Motor neuron (in vitro differentiated cells): Measurements from ENCODE around the gene HEY2. TPM values are rescaled to one million over a fixed set of nuclear protein-coding genes. Genes with fewer than 3 reads are reported as not detected.

Experiments used
- ATAC-seq, 8 experiments: fragments of 200-7000 bp; cut with Tn5 transposase; replicated peaks in 6 of 8; 2 replicates each; pipeline ENCODE4 v1.8.0; 2021; ENCODE audit warnings: mild to moderate bottlenecking in 8 of 8, moderate library complexity in 8 of 8
- H3K27ac ChIP-seq, 2 donors: fragments of 250-450 bp; sonication (Bioruptor Pico); 2 replicates each; pipeline ENCODE4 v1.9.0; 2021; ENCODE audit warnings: antibody characterized with exemption in 2 of 2, mild to moderate bottlenecking in 2 of 2, moderate library complexity in 1 of 2
- H3K4me1 ChIP-seq, 2 donors: fragments of 250-450 bp; sonication (Bioruptor Pico); replicated peaks in 1 of 2; 2 replicates each; pipeline ENCODE4 v1.6.1; 2021; ENCODE audit warnings: antibody characterized with exemption in 2 of 2, mild to moderate bottlenecking in 2 of 2, moderate library complexity in 1 of 2
- H3K4me3 ChIP-seq, 5 donors: fragments of 250-450 bp; sonication (Bioruptor Pico); 2 replicates each; pipeline ENCODE4 v1.9.0; 2021; ENCODE audit warnings: antibody characterized with exemption in 5 of 5, mild to moderate bottlenecking in 5 of 5, moderate library complexity in 4 of 5
- WGBS, 10 experiments: fragments of 450-650 bp; shearing (Covaris generic); methylation state at CpG; one replicate each; pipeline ENCODE4 v1.0.0; 2022; 5-methylcytosine and 5-hydroxymethylcytosine counted together
- in situ Hi-C, 9 experiments: fragments of 400-800 bp; cut with MboI; loops; one replicate each; pipeline ENCODE4 v1.15.0; 2021; ENCODE audit warnings: low sequenced_read_pairs in 9 of 9, low pct_unique_long_range_greater_than_20kb in 2 of 9; ENCODE audit not compliant: unreplicated experiment in 9 of 9
- total RNA-seq, 8 experiments: library from RNA; unstranded; fragments of 300-600 nt; gene quantifications; 2 replicates each; pipeline versions ENCODE4 v1.2.3 to v1.2.4, GENCODE V29; 2022

Gene HEY2
- total RNA-seq, 8 experiments from 2014 or later: 0.18 to 12.6 (median 6.2) TPM; not detected in 1

- Histone ChIP-seq H3K27ac (peak overlapping the region; percentile 19 to 61), H3K4me1 (peaks cover 5 to 15% of the 10 kb centered on the region in 2 donors), H3K4me3 (peak overlapping the region; percentile 61 to 80 (median 66))
- 0 to 7% (median 0%) methylated on average over 1 to 13 of the region's 76 CpGs; no CpG with 5 or more reads in 3 of the 10 experiments for WGBS, 10 experiments
- in situ Hi-C loops: no loop called here
- ATAC-seq: peak in 3 of 8 experiments; percentile 1 to 8 (median 2)
Observed at GRCh38 chr6:125747589-125748405, 1.6 kb upstream of the HEY2 start.

DNA sequence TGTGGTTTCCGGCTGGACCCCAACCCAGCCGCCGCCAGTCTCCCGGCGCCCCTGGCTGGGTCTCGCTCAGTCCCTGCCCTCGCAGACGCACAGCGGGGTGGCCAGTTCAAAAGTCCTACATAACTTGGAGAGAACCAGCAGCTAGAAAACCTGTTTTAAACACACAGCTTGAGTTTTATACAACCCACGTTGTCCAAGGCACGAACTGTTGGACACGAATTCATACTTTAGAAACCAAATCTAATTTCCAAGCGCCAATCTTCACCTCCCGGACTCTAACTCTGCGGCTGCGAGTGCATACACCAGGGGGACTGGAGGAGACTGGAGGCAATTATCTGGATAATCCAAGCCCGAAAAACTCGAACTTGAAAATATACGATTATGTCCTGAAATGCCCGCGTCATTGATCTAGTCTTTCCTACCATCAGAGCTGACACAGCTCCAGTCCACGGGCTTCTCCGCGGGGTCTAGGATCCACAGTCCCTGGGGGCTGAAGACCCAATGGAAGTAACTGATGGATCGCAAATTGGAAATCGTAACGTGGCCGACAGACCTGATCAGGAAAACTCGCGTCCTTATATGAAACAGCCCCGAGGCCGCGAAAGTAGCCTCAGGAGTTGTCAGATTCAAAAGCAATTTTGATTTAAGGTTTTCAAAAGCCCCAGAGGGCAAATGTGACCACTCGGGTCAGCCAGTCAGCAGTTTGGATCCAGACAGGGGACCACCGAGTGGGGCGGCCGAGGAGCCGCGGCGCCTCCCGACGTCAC is 843 bp upstream of the HEY2 start:
- peak in 2 of 8 experiments; percentile 1 to 6 for ATAC-seq
- Histone ChIP-seq H3K4me3 (peak overlapping the region; percentile 61 to 80 (median 66)), H3K4me1 (peaks cover 5 to 18% of the 10 kb centered on the region in 2 donors), H3K27ac (peak overlapping the region; percentile 19 to 61)
- in situ Hi-C loops: no loop called here
- WGBS, 10 experiments: 0 to 10% (median 2%) methylated on average over 6 to 36 of the region's 42 CpGs; no CpG with 5 or more reads in 2 of the 10 experiments

GRCh38 chr6:125749865-125750691 is 646 bp downstream of the HEY2 start:
- 0 to 41% (median 4%) methylated on average over 2 to 25 of the region's 35 CpGs for WGBS, 10 experiments
- H3K4me1 ChIP-seq: peaks cover 13 to 25% of the 10 kb centered on the region in 2 donors
- peak overlapping the region; percentile 26 to 33 for H3K27ac ChIP-seq
- H3K4me3 ChIP-seq: peak overlapping the region; percentile 61 to 80 (median 66)
- peak in 5 of 8 experiments; percentile 23 to 33 (median 26) for ATAC-seq
- in situ Hi-C loops: loop anchor here in 5 of 9 experiments (10.0 to 25.0 kb wide), 3 partner anchors 188 to 888 kb away; no protein-coding TSS in a partner anchor

GRCh38 chr6:125750692-125751333 is 1.4 kb downstream of the HEY2 start:
- in situ Hi-C loops: loop anchor here in 5 of 9 experiments (10.0 to 25.0 kb wide), 3 partner anchors 189 to 889 kb away; no protein-coding TSS in a partner anchor
- H3K4me3 ChIP-seq: peak overlapping the region; percentile 61 to 80 (median 66)
- WGBS, 10 experiments: 0 to 67% (median 12%) methylated on average over 1 to 4 of the region's 4 CpGs
- H3K4me1 ChIP-seq: peaks cover 8 to 22% of the 10 kb centered on the region in 2 donors
- ATAC-seq: no peak
- H3K27ac ChIP-seq: no peak overlapping the region

- Histone ChIP-seq H3K4me1 (peaks cover 8 to 16% of the 10 kb centered on the region in 2 donors), H3K27ac (no peak overlapping the region), H3K4me3 (peak overlapping the region; percentile 12 to 67 (median 61))
- in situ Hi-C loops: loop anchor here in 5 of 9 experiments (10.0 to 25.0 kb wide), 3 partner anchors 189 to 889 kb away; no protein-coding TSS in a partner anchor
- no peak for ATAC-seq
- 19 to 92% (median 45%) methylated on average over 3 to 6 of the region's 6 CpGs for WGBS, 10 experiments
Observed at GRCh38 chr6:125751334-125751916, 2.0 kb downstream of the HEY2 start.

- H3K4me1 ChIP-seq: peaks cover 8 to 16% of the 10 kb centered on the region in 2 donors
- in situ Hi-C loops: loop anchor here in 5 of 9 experiments (10.0 to 25.0 kb wide), 3 partner anchors 190 to 890 kb away; no protein-coding TSS in a partner anchor
- H3K4me3 ChIP-seq: no peak overlapping the region
- ATAC-seq: no peak
- WGBS, 10 experiments: 38 to 100% (median 72%) methylated on average over 1 to 2 of the region's 2 CpGs
- no peak overlapping the region for H3K27ac ChIP-seq
Observed at GRCh38 chr6:125752773-125753172, 3.3 kb downstream of the HEY2 start.

GRCh38 chr6:125753218-125753936 is 3.9 kb downstream of the HEY2 start:
- no peak overlapping the region for H3K4me3 ChIP-seq
- in situ Hi-C loops: loop anchor here in 5 of 9 experiments (10.0 to 25.0 kb wide), 3 partner anchors 191 to 891 kb away; no protein-coding TSS in a partner anchor
- ATAC-seq: no peak
- peaks cover 8 to 15% of the 10 kb centered on the region in 2 donors for H3K4me1 ChIP-seq
- WGBS, 10 experiments: 0 to 55% (median 36%) methylated on average over 1 to 5 of the region's 5 CpGs
- H3K27ac ChIP-seq: no peak overlapping the region

DNA sequence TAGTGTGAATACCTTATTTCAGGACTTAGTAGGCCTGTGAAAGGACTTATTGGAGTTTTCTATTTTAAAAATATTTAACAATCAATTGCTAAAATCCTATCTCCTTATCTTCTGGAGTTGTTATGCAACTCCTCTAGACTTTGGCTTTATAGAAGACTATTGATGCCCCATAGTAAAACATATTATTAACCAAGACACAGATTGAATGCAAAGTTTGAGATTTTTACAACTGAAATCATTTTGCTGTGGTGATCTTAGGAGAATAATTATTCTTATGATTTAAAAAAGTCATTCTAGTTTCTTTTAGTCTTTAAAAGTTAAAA is 4.5 kb downstream of the HEY2 start:
- Histone ChIP-seq H3K27ac (no peak overlapping the region), H3K4me3 (no peak overlapping the region), H3K4me1 (peaks cover 8 to 12% of the 10 kb centered on the region in 2 donors)
- in situ Hi-C loops: loop anchor here in 5 of 9 experiments (10.0 to 25.0 kb wide), 3 partner anchors 192 to 892 kb away; no protein-coding TSS in a partner anchor
- ATAC-seq: no peak

GRCh38 chr6:125754566-125754965 is 5.1 kb downstream of the HEY2 start:
- Histone ChIP-seq H3K27ac (no peak overlapping the region), H3K4me1 (peaks cover 8 to 12% of the 10 kb centered on the region in 2 donors), H3K4me3 (no peak overlapping the region)
- peak in 1 of 8 experiments; percentile 18 for ATAC-seq
- 20 to 100% (median 55%) methylated on average over 1 to 2 of the region's 2 CpGs for WGBS, 10 experiments
- in situ Hi-C loops: loop anchor here in 5 of 9 experiments (10.0 to 25.0 kb wide), 3 partner anchors 192 to 892 kb away; no protein-coding TSS in a partner anchor

- H3K4me3 ChIP-seq: no peak overlapping the region
- 68 to 100% (median 90%) methylated on average over 2 to 20 of the region's 42 CpGs; no CpG with 5 or more reads in 2 of the 10 experiments for WGBS, 10 experiments
- in situ Hi-C loops: loop anchor here in 5 of 9 experiments (10.0 to 25.0 kb wide), 3 partner anchors 197 to 897 kb away; no protein-coding TSS in a partner anchor
- ATAC-seq: no peak
- H3K27ac ChIP-seq: no peak overlapping the region
- peaks cover 12% of the 10 kb centered on the region in 2 donors for H3K4me1 ChIP-seq
Observed at GRCh38 chr6:125759184-125759902, 9.9 kb downstream of the HEY2 start.
